Fibroblast of skin of back (primary cell): ENCODE data around the gene ALOX12B. TPM values are rescaled to one million over a fixed set of nuclear protein-coding genes. Genes with fewer than 3 reads are reported as not detected.

Experiments
- DNase-seq: peaks from one replicate; pipeline ENCODE4 v3.0.0-alpha.2; 2013
- polyA plus RNA-seq, 2 experiments: library from polyadenylated mRNA; unstranded; fragments of 120-200 nt; gene quantifications; one replicate each; pipeline ENCODE4 v1.2.1, GENCODE V29; 2013; ENCODE audit not compliant: insufficient read length in 2 of 2

The ALOX12B gene
- 0.20 TPM for polyA plus RNA-seq (2013, experiment 1 of 2; ENCODE audit: insufficient read length)
- polyA plus RNA-seq (2013, experiment 2 of 2; ENCODE audit: insufficient read length): not detected

- no peak for DNase-seq
Observed at GRCh38 chr17:8087075-8087951, at the start of gene ALOX12B. Gene ALOX12B (minus strand): TSS chr17:8087716. CDS start chr17:8087442, 274 bp downstream.

GRCh38 chr17:8133941-8134340 lies 46.4 kb upstream of the ALOX12B start:
- DNase-seq: no peak

- no peak for DNase-seq
Observed at GRCh38 chr17:8133399-8133798, 45.9 kb upstream of the ALOX12B start.

- peak; percentile 44 for DNase-seq
Observed at GRCh38 chr17:8131844-8132441, 44.4 kb upstream of the ALOX12B start.

- no peak for DNase-seq
Observed at GRCh38 chr17:8128125-8128784, 40.7 kb upstream of the ALOX12B start.

GRCh38 chr17:8126491-8127066 lies 39.1 kb upstream of the ALOX12B start:
- peak; percentile 40 for DNase-seq

- DNase-seq: peak; percentile 35
Observed at GRCh38 chr17:8125947-8126490, 38.5 kb upstream of the ALOX12B start.

- DNase-seq: peak; percentile 74
Observed at GRCh38 chr17:8125154-8125946, 37.8 kb upstream of the ALOX12B start.

GRCh38 chr17:8124350-8125153 lies 37.0 kb upstream of the ALOX12B start:
- DNase-seq: peak; percentile 19

- peak; percentile 31 for DNase-seq
Observed at GRCh38 chr17:8123695-8124349, 36.3 kb upstream of the ALOX12B start, which contains the start of gene HES7. Gene HES7 (minus strand): TSS chr17:8124106. CDS start chr17:8124084, 22 bp downstream.

GRCh38 chr17:8122924-8123694 lies 35.6 kb upstream of the ALOX12B start:
- DNase-seq: peak; percentile 39

- DNase-seq: peak; percentile 53
Observed at GRCh38 chr17:8122422-8122923, 35.0 kb upstream of the ALOX12B start.

GRCh38 chr17:8121681-8122421 lies 34.3 kb upstream of the ALOX12B start:
- DNase-seq: peak; percentile 70

- DNase-seq: no peak
Observed at GRCh38 chr17:8121407-8121680, 33.8 kb upstream of the ALOX12B start.

GRCh38 chr17:8120520-8121406 lies 33.2 kb upstream of the ALOX12B start:
- peak; percentile 79 for DNase-seq

- peak; percentile 92 for DNase-seq
Observed at GRCh38 chr17:8119581-8120519, 32.3 kb upstream of the ALOX12B start.
